ENCODE measurements around the gene SLC13A4. TPM values are rescaled to one million over a fixed set of nuclear protein-coding genes. Genes with fewer than 3 reads are reported as not detected.

Gene SLC13A4
- total and polyA plus RNA-seq, 2 donors from 2014 or later = not detected

- TF ChIP-seq CTCF (IDR thresholded peaks at IDR 0.05; ENCODE audit: borderline replicate concordance, extremely low read depth, insufficient read depth) = no peak
- FAIRE-seq (no peak), DNase-seq (no peak)
- no peaks in the 10 kb centered on the region for H3K9me3 ChIP-seq (ENCODE audit: control insufficient read depth in 2 of 3, insufficient read depth in 1 of 3, low read length in 3 of 3)
- peaks cover 0 to 7% (median 0%) of the 10 kb centered on the region in 3 donors for H3K36me3 ChIP-seq (ENCODE audit: control insufficient read depth in 2 of 3, insufficient read depth in 3 of 3, low read length in 3 of 3)
- no peak overlapping the region for H3K9ac ChIP-seq (ENCODE audit: low read length in 3 of 3)
- H3K27ac ChIP-seq (ENCODE audit: low read depth in 2 of 2, low read length in 2 of 2) = no peak overlapping the region
- no peaks in the 10 kb centered on the region for H3K4me1 ChIP-seq (ENCODE audit: control insufficient read depth in 2 of 3, insufficient read depth in 2 of 3, low read depth in 1 of 3, low read length in 3 of 3)
- H3K27me3 ChIP-seq (ENCODE audit: control insufficient read depth, insufficient read depth, low read length) = no peaks in the 10 kb centered on the region
- no peak overlapping the region for H3K4me3 ChIP-seq (ENCODE audit: low read length in 3 of 3)
- intact Hi-C loops (cut with DNase I) = no loop called here
These were observed 35.9 kb downstream of the SLC13A4 start for GRCh38 chr7:135692055-135692454.

GRCh38 chr7:135690566-135690965 is 37.4 kb downstream of the SLC13A4 start:
- Histone ChIP-seq H3K4me3 (ENCODE audit: low read length in 3 of 3) (no peak overlapping the region), H3K9ac (ENCODE audit: low read length in 3 of 3) (no peak overlapping the region), H3K27ac (ENCODE audit: low read depth in 2 of 2, low read length in 2 of 2) (no peak overlapping the region), H3K4me1 (ENCODE audit: control insufficient read depth in 2 of 3, insufficient read depth in 2 of 3, low read depth in 1 of 3, low read length in 3 of 3) (no peaks in the 10 kb centered on the region), H3K36me3 (ENCODE audit: control insufficient read depth in 2 of 3, insufficient read depth in 3 of 3, low read length in 3 of 3) (peaks cover 0 to 7% (median 0%) of the 10 kb centered on the region in 3 donors), H3K9me3 (ENCODE audit: control insufficient read depth in 2 of 3, insufficient read depth in 1 of 3, low read length in 3 of 3) (no peaks in the 10 kb centered on the region), H3K27me3 (ENCODE audit: control insufficient read depth, insufficient read depth, low read length) (no peaks in the 10 kb centered on the region)
- intact Hi-C loops (cut with DNase I) = no loop called here
- no peak for DNase-seq
- TF ChIP-seq CTCF (IDR thresholded peaks at IDR 0.05; ENCODE audit: borderline replicate concordance, extremely low read depth, insufficient read depth) = no peak
- no peak for FAIRE-seq

GRCh38 chr7:135687466-135687865 is 40.5 kb downstream of the SLC13A4 start:
- Histone ChIP-seq H3K27me3 (ENCODE audit: control insufficient read depth, insufficient read depth, low read length) (no peaks in the 10 kb centered on the region), H3K9me3 (ENCODE audit: control insufficient read depth in 2 of 3, insufficient read depth in 1 of 3, low read length in 3 of 3) (no peaks in the 10 kb centered on the region), H3K36me3 (ENCODE audit: control insufficient read depth in 2 of 3, insufficient read depth in 3 of 3, low read length in 3 of 3) (peaks cover 0 to 7% (median 0%) of the 10 kb centered on the region in 3 donors), H3K4me3 (ENCODE audit: low read length in 3 of 3) (no peak overlapping the region), H3K9ac (ENCODE audit: low read length in 3 of 3) (no peak overlapping the region), H3K4me1 (ENCODE audit: control insufficient read depth in 2 of 3, insufficient read depth in 2 of 3, low read depth in 1 of 3, low read length in 3 of 3) (peaks cover 0 to 6% (median 0%) of the 10 kb centered on the region in 3 donors), H3K27ac (ENCODE audit: low read depth in 2 of 2, low read length in 2 of 2) (no peak overlapping the region)
- FAIRE-seq = no peak
- peak in 2 of 5 donors; percentile 21 to 42 for DNase-seq
- no peak for TF ChIP-seq CTCF (IDR thresholded peaks at IDR 0.05; ENCODE audit: borderline replicate concordance, extremely low read depth, insufficient read depth)
- intact Hi-C loops (cut with DNase I) = no loop called here
